ENCODE measurements around the gene PLK5.
A peak's percentile ranks its signal among the peaks of the same experiment; 100 is the strongest.

Gene PLK5

DNA sequence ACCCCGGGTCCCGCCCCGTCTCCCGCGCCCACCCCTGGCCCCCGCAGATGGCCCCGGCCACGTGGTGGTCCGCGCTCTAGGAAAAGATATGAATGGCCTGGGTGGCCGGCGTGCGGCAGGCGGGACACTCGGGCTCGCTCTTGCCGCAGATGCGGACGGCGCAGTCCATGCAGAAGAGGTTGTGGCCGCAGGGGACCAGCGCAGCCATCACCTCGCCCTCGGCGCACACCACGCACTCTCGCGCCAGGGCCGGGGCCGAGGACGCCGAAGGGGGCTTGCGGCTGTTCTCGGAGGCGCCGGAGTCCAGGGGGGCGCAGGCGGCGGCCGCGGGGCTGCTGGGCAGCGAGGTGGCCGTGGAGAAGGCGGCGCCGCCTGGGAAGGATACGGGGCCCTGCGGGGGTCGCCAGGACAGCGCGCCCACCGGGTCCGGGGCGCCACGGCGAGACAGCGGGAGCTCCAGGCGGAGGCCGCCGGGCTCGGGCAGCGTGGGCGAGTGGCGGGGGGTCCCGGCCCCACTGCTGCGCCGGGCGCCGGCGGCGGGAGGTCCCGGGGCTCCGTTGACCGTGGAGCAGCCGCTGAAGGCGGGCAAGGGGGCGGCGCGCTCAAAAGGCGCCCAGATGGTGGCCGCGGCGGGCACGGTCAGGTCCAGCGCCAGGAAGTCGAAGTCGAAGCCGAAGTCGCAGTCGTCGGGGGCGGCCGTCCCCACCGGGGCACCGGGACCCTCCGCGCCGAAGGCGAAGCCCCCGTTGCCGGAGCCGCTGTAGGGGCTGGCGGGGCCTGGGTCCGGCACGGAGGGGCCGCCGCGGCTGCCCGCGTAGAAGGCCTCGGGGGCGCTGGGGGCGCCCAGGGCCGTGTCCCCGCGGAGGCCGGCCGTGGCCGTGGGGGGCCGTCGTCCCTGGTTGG lies 31.9 kb downstream of the PLK5 start:
- no peak for DNase-seq (ENCODE audit: low read depth)

DNA sequence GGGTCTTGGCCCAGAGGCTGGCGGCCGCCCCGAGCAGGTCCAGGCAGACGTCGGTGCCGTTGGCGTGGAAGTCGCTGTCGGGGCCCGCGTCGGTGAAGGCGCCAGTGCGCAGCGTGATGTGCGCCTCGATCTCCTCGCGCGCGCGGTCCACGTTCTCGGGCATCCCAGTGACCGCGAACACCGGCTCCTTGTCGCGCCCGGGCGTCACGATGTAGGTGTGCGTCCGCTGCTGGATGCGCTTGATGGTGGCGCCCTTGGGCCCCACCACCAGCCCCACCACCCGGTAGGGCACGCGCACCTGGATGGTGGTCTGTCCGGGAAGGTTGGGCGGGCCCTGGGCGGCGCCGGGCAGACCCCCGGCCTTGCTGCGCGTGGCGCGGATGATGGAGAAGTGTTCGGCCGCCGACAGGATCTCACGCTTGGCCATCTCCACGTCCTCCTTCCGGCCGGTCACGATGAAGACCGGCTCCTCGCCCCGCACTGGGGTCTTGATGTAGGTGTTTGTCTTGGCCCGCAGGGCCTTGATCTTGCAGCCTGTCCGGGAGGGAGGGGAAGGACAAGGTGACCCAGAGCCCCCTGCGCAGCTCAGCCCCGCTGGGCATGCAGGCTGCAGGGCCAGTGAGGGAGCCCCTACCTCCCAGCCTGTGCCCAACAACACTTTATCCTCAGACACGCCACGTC lies 32.7 kb downstream of the PLK5 start:
- DNase-seq (ENCODE audit: low read depth): no peak

DNA sequence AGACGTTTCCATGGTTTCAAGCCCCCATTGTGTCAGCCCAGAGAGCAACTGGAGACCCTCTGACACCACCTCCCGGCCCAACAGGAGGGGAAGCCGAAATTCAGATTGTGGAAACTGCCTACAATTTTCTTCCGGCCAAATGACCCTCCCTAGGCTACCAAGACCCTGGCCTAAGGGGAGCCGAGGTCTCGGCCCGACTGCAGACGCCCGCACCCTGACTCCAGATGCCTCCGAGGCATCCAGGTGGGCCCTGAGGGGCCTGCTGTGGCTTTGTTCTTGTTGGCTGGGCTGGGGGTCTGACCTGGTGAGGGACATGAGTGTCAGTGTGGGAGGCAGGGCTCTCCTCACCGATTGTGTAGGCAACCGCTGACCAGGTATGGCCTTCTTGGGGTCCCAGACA lies 34.7 kb downstream of the PLK5 start:
- no peak for DNase-seq (ENCODE audit: low read depth)

DNA sequence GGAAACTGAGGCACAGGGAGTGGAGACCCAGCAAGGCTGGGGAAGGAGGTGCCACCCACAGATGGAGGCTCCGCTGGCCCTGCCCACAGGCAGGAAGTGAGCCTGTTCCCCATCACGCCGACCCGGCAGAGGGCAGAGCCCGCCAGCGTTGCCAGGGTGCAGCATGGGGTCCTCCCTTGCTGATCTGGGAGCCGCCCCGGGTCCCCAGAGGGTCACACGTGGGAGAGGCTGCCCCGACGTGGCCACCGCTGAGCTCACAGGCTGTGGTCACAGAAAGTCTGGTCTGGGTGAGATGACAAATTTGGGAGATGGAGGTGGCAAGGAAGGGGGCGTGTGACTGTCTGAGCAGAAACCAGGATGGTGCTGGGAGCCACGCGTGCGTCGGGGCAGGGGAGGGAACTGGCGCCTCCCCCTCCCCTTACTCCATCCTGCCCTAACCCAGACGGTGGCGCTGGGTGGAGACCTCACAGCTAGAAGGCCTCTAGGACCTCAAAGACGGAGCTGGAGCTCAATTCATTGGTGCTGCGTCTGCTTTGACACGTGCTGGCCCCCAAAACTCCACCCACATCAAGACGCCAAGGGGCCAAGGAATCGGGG lies 36.5 kb downstream of the PLK5 start:
- DNase-seq (ENCODE audit: low read depth): no peak

DNA sequence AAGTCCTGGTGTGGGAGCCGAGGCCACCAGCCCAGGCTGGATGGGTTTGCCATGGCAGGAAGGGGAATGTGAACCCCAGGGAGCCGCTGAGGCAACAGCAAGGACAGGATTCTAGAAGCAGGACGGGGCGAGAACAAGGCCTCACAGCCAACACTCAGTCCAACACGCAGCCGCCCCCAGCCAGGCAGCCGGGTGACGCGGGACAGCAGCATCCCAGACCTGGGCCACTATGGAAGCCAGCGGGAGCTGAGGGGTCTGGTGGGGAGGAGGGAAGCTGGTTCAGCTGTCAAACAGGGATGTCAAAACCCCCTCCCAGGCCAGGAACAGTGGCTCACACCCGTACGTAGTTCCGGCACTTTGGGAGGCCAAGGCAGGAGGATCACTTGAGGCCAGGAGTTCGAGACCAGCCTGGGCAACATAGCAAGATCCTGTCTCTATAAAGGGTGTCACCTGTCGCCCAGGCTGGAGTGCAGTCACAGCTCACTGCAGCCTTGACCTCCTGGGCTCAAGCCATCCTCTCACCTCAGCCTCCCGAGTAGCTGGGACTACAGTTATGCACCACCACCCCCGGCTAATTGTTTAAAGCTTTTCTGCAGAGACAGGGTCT lies 37.5 kb downstream of the PLK5 start:
- DNase-seq (ENCODE audit: low read depth): no peak

DNA sequence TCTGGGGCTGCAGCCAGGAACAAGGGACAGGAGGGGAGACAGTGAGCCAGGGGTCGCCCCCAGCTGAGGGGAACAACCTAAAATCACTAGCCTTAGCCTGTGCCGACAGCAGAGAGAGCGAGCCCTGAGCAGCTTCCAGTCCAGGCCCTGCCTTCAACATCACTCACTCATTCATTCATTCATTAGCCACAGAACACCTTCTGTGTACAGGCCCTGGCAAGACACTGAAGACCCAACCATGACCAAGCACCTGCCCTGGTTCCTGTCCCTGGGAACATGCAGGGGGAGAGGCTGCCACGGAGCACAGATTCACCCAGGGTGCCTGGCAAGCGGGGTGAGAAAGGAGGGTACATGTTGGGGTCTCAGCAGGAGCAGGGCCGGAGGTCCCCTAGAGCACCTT lies 39.4 kb downstream of the PLK5 start:
- DNase-seq (ENCODE audit: low read depth): no peak

DNA sequence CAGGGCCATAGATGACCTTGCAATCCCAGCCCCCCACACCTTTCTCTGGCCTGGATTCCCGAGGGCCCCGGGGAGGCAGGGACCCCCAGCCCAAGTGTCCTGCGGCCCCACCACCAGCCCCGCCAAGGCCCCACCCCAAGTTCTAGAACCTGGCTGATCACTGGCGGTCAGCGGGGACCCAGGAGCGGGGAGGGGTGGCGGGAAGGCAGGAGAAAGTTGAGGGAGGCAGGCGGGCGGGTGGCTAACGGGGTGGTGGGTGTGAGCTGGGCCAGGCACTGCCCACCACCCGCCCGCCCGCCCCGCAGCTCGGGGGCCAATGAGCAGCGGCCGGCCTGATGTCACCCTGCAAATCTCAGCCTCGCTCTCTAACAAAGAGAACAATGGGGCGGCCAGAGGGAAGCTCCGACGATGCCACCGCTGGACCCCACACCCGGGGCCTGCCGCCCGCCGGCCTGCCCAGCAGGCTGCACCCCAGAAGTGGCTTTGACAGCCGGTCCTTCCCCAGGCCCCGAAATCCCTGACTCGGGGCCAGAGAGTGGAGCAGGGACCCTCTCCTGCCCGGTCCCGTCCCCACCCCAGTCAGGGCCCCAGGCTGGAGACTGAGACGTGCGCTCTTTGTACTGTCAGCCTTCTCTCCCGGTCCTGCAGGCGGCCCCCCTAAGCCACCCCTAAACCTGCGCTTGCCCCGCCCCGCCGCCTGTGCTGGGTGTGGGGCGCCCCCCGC lies 42.7 kb downstream of the PLK5 start:
- DNase-seq (ENCODE audit: low read depth): peak; percentile 85

DNA sequence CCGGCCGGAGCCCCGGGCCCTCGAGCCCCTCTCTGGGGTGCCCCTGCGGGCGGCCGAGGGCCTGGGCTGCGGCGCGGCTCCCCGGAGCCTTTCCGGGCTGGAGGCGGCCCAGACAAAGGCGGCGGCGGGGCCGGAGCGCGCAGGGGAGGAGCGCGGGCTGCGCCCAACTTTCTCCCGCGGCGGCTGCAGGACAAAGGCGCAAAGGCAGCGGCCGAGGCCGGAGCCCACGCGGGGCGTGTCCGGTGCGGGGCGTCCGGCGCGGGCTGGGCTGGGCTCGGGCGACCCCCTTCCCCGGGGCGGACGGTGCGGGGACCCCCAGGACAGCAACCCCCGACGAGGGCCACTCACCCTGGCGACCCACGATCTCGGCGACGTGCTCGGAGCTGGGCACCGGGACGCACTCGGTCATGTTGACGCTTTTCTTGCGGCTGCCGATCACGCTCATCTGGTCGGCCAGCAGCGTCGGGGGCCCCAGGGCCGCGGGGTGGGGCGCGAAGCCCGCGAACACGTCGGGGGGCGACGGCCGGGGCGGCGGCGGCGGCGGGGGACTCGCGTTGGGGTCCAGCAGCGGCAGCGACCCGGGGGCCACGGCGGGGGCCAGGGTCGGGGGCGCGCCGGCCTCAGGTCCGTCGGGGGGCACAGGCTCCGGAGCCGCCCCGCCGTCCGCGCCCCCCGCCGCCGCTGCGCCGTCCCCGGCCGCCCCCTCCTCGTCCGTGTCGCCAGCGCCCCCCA lies 43.4 kb downstream of the PLK5 start:
- peak; percentile 57 for DNase-seq (ENCODE audit: low read depth)

DNA sequence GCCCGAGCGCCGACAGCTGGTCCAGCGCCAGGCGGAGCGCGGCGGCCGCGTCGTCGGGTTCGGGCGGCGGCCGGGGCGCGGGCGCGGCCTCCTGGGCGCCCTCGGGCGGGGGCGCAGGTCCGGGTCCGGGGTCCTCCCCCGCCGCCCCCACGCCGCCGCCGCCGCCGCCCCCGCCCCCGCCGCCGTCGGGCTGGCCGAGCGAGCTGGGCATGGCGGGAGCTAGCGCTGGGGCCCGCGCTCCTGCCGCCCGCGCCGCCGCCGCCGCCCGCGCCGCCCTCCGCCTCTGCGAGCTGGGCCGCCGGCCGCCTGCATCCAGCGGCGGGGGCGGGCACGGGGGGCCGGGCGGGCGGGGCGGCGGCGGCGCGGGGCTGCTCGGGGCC lies 44.0 kb downstream of the PLK5 start:
- no peak for DNase-seq (ENCODE audit: low read depth)

DNA sequence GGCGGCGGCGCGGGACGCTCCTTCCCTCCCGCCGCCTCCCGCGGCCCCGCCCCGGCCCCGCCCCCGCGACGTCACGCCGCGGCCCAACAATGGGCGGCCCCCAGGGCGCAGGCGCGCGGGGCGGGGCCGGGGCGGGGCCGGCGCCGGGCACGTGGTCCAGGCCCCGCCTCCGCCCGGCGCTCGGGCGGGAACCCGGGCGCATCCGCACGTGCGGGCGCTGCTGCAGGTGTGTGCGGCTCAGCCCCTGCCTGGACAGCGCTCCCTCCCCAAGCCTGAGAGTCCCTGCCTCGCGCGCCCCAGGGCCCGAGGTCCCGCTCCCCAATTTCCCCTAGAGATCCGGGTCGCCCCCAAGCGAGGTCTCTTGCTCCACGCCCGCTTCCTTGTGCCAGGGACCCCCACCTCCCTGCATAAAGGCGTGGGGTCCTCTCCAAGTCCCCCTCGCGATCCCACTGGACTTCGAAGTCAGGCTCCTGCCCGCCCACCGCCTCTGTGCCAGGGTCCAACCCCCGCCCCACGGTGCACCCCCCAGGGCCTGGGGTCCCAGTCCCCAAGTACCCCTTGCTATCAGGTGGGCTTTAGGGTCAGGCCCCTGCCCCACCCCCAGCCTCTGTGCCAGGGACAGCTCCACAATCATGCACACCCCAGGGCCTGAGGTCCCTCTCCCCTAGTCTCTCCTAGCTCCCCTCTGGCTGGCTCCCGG lies 44.6 kb downstream of the PLK5 start, which contains the start of gene MEX3D:
Gene MEX3D, minus strand, starts transcription at position 6 of the 700 bp plus-strand sequence. CDS start 267 bp downstream, outside the sequence.
- DNase-seq (ENCODE audit: low read depth): peak; percentile 83

DNA sequence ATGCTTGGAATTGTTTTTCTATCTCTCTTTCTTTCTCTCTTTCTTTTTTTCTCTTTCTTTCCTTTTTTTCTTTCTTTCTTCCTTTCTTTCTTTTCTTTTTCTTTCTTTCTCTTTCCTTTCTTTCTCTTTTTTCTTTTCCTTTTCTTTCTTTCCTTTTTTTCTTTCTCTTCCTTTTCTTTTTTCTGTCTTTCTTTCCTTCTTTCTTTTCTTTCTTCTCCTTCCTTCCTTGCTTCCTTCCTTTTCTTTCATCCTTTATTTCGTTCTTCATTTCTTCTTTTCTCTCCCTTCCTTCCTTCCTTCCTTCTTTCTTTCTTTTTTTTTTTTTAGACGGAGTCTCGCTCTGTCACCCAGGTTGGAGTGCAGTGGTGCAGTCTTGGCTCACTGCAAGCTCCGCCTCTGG lies 46.1 kb downstream of the PLK5 start:
- DNase-seq (ENCODE audit: low read depth): no peak

DNA sequence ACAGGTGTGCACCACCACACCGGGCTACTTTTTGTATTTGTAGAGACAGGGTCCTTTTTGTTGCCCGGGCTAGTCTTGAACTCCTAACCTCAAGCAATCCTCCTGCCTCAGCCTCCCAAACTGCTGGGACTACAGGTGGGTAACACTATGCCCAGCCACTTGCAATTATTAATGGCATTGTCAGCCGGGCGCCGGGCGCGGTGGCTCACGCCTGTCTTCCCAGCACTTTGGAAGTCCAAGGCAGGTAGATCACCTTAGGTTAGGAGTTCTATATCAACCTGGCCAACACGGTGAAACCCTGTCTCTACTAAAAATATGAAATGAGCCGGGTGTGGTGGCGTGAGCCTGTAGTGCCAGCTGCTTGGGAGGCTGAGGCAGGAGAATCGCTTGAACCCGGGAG lies 47.0 kb downstream of the PLK5 start:
- no peak for DNase-seq (ENCODE audit: low read depth)

DNA sequence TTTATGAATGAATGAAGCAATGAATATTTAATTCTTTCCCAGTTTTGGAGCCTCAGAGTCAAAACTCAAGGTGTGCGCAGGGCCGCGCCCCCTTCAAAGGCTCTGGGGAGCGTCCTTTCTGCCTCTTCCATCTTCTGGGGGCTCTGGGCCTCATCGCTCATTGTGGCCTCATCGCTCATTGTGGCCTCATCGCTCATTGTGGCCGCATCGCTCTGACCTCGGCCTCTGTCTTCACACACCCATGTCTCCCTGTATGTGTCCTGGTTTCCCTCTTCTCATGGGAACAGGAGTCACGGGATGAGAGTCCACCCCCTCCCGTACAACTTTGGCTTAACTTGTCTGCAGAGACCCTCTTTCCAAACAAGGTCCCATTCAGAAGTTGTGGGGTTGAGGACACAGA lies 47.5 kb downstream of the PLK5 start:
- no peak for DNase-seq (ENCODE audit: low read depth)

DNA sequence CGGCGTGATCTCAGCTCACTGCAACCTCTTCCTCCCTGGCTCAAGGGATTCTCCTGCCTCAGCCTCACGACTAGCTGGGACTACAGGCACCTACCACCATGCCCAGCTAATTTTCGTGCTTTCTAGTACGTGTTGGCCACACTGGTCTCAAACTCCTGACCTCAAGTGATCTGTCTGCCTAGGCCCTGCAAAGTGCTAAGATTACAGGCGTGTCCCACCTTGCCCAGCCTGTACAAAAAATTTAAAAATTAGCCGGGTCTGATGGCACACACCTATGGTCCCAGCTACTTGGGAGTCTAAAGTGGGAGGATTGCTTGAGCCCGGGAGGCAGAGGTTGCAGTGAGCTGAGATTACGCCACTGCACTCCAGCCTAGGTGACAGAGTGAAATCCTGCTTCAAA lies 48.9 kb downstream of the PLK5 start:
- DNase-seq (ENCODE audit: low read depth): no peak

DNA sequence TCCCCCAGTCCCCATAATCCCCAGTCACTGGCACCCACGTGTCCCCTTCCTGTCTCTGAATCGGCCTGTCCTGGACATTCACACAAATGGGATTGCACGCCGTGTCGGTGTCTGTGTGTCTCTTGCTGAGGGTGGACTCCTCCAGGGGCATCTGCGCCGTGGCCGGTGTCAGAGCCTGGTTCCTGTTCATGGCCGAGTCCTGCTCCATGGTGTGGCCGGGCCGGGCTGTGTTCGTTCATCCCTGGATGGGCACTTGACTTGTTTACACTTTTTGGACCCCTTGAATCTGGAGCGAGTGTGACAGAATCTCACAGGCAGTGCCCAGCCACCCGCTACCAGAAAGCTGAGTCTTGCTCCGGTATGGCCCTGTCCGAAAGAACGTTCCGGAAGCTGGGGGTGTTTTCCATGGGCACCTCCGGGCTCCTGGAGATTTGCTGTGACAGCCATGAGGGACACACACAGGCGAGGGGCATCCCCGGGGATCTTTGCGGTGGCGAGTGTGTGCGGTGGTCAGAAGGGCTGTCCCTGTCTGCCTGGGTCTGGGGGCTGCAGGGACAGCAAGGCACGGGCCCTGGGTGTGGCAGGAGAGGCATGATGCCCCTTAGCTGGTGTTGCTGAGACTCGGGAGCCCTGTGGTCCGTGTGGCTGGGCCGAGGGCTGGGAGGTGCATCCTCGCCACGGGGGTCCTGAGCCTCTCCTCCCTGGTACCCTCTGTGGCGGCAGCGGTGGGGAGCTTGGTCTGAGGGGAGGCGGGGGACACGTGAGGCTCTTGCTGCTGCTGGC lies 50.7 kb downstream of the PLK5 start:
- no peak for DNase-seq (ENCODE audit: low read depth)

DNA sequence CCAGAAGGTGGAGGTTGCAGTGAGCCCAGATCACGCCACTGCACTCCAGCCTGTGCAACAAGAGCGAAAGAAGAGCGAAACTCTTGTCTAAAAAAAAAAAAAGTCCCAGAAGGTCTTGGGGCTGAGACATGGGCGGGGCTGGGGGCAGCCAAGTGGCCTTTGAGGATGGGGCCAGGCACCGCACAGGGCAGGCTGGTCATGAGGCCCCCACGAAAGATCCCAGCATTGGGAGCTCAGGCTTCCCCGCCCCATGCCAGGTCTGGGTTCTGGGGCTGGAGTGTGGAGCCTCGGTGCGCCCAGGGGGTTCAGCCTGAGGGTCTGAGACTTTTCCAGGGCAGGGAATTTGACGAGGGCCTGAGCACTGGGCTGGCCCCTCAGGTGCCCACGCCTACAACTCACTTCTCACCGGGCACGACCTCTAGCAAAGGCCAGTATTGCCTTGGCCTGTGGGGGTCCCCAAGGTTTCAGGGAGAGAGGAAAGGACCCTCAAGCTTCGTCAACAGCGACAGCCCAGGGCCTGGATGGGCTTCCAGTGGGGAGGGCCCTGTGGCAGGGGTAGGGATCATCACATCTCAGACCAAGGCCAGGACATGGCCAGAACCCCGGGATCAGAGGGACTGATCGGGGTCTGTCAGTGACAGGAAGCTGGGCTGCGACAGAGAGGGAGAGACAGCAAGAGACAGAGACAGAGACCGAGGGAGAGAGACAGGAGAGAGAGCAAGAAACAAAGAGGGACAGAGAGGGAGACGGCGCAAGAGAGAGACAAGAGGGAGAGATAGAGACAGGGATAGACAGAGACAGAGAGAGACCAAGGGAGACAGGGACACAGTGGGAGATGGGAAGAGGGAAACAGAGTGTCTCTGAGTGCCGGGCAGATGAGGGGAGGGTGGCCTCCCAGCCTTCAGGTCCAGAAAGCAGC lies 51.7 kb downstream of the PLK5 start:
- no peak for DNase-seq (ENCODE audit: low read depth)

DNA sequence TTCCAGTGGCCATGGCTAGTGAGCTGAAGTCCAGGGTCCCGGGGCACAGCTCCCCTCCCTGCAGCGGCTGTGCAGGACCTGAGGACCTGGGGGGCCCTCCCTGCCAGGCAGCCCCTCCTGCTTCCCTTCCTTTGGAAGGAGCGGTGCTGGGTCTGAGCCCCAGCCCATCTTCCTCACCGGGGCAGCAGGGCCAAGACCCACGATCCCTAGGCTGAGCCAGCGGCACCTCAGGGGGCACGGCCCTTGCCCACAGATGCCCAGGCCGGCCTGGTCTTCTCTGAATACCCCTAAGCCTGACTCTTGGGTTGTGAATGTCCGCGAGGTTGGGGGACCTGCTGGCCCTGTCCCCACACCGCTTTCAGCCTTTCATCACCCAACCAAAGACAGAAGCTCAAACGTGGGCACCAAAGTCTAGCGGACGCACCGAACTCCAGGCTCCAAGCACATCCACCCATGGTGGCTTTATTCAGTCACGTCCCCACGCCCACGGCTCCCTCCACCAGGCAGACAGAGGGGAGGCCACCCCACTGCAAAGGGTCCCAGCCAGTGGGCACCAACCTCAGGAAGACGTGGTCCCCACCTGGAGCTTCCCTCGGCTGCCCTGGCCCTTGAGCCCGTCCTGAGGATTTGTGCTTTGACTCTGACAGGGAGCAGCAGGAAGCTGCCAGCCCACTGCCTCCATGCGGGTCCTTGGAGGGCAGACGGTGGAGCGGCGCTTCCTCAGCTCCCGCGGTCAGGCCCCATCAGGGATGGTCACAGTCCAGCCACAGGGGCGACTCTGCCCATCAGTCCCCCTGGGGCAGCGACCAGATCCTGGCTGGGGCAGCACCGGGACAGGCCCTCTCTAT lies 52.6 kb downstream of the PLK5 start:
- no peak for DNase-seq (ENCODE audit: low read depth)
